ENCODE results near the gene HNMT. TPM values are rescaled to one million over a fixed set of nuclear protein-coding genes. Genes with fewer than 3 reads are reported as not detected.

The HNMT gene
- total and polyA plus RNA-seq, 2 of the 8 experiments (the other 6 are each of a cell fraction or from before 2014, with no cell fraction given) = 1.6 to 3.6 TPM

- TF ChIP-seq CHD7 (IDR thresholded peaks at IDR 0.05; ENCODE audit: insufficient replicate concordance, low read length) = no peak
- no peak for TF ChIP-seq JUN (IDR thresholded peaks at IDR 0.05; ENCODE audit: low read depth, low read length)
- TF ChIP-seq POU5F1 (IDR thresholded peaks at IDR 0.05; ENCODE audit: low read depth, low read length) = no peak
Observed at GRCh38 chr2:138036522-138036921, 72.2 kb downstream of the HNMT start (continued).
